Skeletal muscle satellite cell (primary cell): ENCODE data around the gene PGAP3.
"Not testable (repeated sequence)": the region's sequence is repeated elsewhere in the genome, so short reads cannot be mapped to it uniquely, and the experiment has no call there.

Source experiments
- H3K27me3 ChIP-seq: 2 replicates; pipeline ENCODE4 v1.7.0; 2013; ENCODE audit warnings: low read length; ENCODE audit not compliant: control insufficient read depth, insufficient read depth
- H3K36me3 ChIP-seq: 2 replicates; pipeline ENCODE4 v1.7.0; 2013; ENCODE audit warnings: mild to moderate bottlenecking, control low read depth, low read length; ENCODE audit not compliant: insufficient read depth
- H3K4me1 ChIP-seq: 2 replicates; pipeline ENCODE4 v1.7.0; 2013; ENCODE audit warnings: low read length; ENCODE audit not compliant: control insufficient read depth, insufficient read depth
- H3K4me2 ChIP-seq: 2 replicates; pipeline ENCODE4 v1.7.0; 2013; ENCODE audit warnings: mild to moderate bottlenecking, low read length
- H3K4me3 ChIP-seq: 2 replicates; pipeline ENCODE4 v1.7.0; 2013; ENCODE audit warnings: low read length
- H3K9ac ChIP-seq: 2 replicates; pipeline ENCODE4 v1.7.0; 2013; ENCODE audit warnings: mild to moderate bottlenecking, low read depth, low read length, moderate library complexity
- H3K9me3 ChIP-seq: replicated peaks from 2 replicates; pipeline ENCODE4 v1.7.0; 2013; ENCODE audit warnings: mild to moderate bottlenecking, control low read depth, low read length

The PGAP3 gene

GRCh38 chr17:39711071-39711470, 23.2 kb upstream of the PGAP3 start:
- not testable (repeated sequence) for H3K4me2 ChIP-seq, H3K9me3 ChIP-seq, H3K4me1 ChIP-seq, H3K27me3 ChIP-seq, H3K9ac ChIP-seq, H3K4me3 ChIP-seq
- H3K36me3 ChIP-seq = peaks cover 54% of the 10 kb centered on the region

GRCh38 chr17:39709998-39710964, 22.4 kb upstream of the PGAP3 start:
- no peaks in the 10 kb centered on the region for H3K9me3 ChIP-seq
- H3K9ac ChIP-seq = no peak overlapping the region
- H3K4me3 ChIP-seq = no peak overlapping the region
- H3K27me3 ChIP-seq = no peaks in the 10 kb centered on the region
- H3K4me2 ChIP-seq = no peak overlapping the region
- peaks cover 12% of the 10 kb centered on the region for H3K4me1 ChIP-seq
- H3K36me3 ChIP-seq = peaks cover 48% of the 10 kb centered on the region

GRCh38 chr17:39709319-39709997, 21.6 kb upstream of the PGAP3 start:
- H3K4me1 ChIP-seq = peaks cover 14% of the 10 kb centered on the region
- peaks cover 47% of the 10 kb centered on the region for H3K36me3 ChIP-seq
- H3K27me3 ChIP-seq = no peaks in the 10 kb centered on the region
- H3K4me3 ChIP-seq = no peak overlapping the region
- no peak overlapping the region for H3K4me2 ChIP-seq
- no peaks in the 10 kb centered on the region for H3K9me3 ChIP-seq
- no peak overlapping the region for H3K9ac ChIP-seq

GRCh38 chr17:39706921-39707337, 19.1 kb upstream of the PGAP3 start:
- no peaks in the 10 kb centered on the region for H3K27me3 ChIP-seq
- H3K4me3 ChIP-seq = no peak overlapping the region
- no peak overlapping the region for H3K4me2 ChIP-seq
- no peaks in the 10 kb centered on the region for H3K9me3 ChIP-seq
- peaks cover 14% of the 10 kb centered on the region for H3K4me1 ChIP-seq
- H3K9ac ChIP-seq = no peak overlapping the region
- peaks cover 48% of the 10 kb centered on the region for H3K36me3 ChIP-seq

GRCh38 chr17:39706383-39706782, 18.5 kb upstream of the PGAP3 start:
- Histone ChIP-seq H3K27me3 (no peaks in the 10 kb centered on the region), H3K9ac (no peak overlapping the region), H3K4me1 (peaks cover 19% of the 10 kb centered on the region), H3K4me2 (no peak overlapping the region), H3K9me3 (no peaks in the 10 kb centered on the region), H3K4me3 (no peak overlapping the region), H3K36me3 (peaks cover 42% of the 10 kb centered on the region)

- peaks cover 23% of the 10 kb centered on the region for H3K4me1 ChIP-seq
- peaks cover 39% of the 10 kb centered on the region for H3K36me3 ChIP-seq
- no peaks in the 10 kb centered on the region for H3K27me3 ChIP-seq
- no peaks in the 10 kb centered on the region for H3K9me3 ChIP-seq
- H3K4me3 ChIP-seq = no peak overlapping the region
- H3K4me2 ChIP-seq = no peak overlapping the region
- no peak overlapping the region for H3K9ac ChIP-seq
Measured at GRCh38 chr17:39705786-39706348, 18.0 kb upstream of the PGAP3 start.

- no peaks in the 10 kb centered on the region for H3K9me3 ChIP-seq
- H3K9ac ChIP-seq = no peak overlapping the region
- H3K36me3 ChIP-seq = peaks cover 31% of the 10 kb centered on the region
- no peaks in the 10 kb centered on the region for H3K27me3 ChIP-seq
- peaks cover 23% of the 10 kb centered on the region for H3K4me1 ChIP-seq
- H3K4me2 ChIP-seq = no peak overlapping the region
- H3K4me3 ChIP-seq = no peak overlapping the region
Measured at GRCh38 chr17:39704821-39705551, 17.1 kb upstream of the PGAP3 start.

- Histone ChIP-seq H3K4me1 (peaks cover 27% of the 10 kb centered on the region), H3K4me3 (no peak overlapping the region), H3K36me3 (peaks cover 21% of the 10 kb centered on the region), H3K9ac (no peak overlapping the region), H3K4me2 (no peak overlapping the region), H3K27me3 (no peaks in the 10 kb centered on the region), H3K9me3 (no peaks in the 10 kb centered on the region)
Measured at GRCh38 chr17:39703913-39704312, 16.1 kb upstream of the PGAP3 start.

GRCh38 chr17:39702901-39703893, 15.3 kb upstream of the PGAP3 start:
- H3K4me2 ChIP-seq = no peak overlapping the region
- peaks cover 27% of the 10 kb centered on the region for H3K4me1 ChIP-seq
- no peaks in the 10 kb centered on the region for H3K27me3 ChIP-seq
- no peaks in the 10 kb centered on the region for H3K9me3 ChIP-seq
- no peak overlapping the region for H3K4me3 ChIP-seq
- peaks cover 14% of the 10 kb centered on the region for H3K36me3 ChIP-seq
- no peak overlapping the region for H3K9ac ChIP-seq

- peaks cover 27% of the 10 kb centered on the region for H3K4me1 ChIP-seq
- H3K27me3 ChIP-seq = no peaks in the 10 kb centered on the region
- no peak overlapping the region for H3K9ac ChIP-seq
- peak overlapping the region; percentile 91 for H3K4me3 ChIP-seq
- no peaks in the 10 kb centered on the region for H3K9me3 ChIP-seq
- peaks cover 6% of the 10 kb centered on the region for H3K36me3 ChIP-seq
- peak overlapping the region; percentile 99 for H3K4me2 ChIP-seq
Measured at GRCh38 chr17:39701784-39702422, 14.0 kb upstream of the PGAP3 start.
